SK-N-SH (cell line): Measurements from ENCODE around the gene TEX44. TPM values are rescaled to one million over a fixed set of nuclear protein-coding genes. Genes with fewer than 3 reads are reported as not detected.

Experiments
- CTCF ChIA-PET: fragments of 300-600, 350-600 bp; formaldehyde crosslinking; extraction: SDS; loops from one replicate; lab custom pipeline; 2021; lab: Yijun Ruan, JAX
- POLR2A ChIA-PET: fragments of 350-600 bp; sonication (Branson Sonifier 250); formaldehyde crosslinking; extraction: SDS; loops from one replicate; lab custom pipeline; 2020; ENCODE audit warnings: antibody characterized with exemption, inconsistent platforms; lab: Yijun Ruan, JAX
- DNase-seq: peaks from one replicate; pipeline ENCODE4 v3.0.0; 2012
- H2AFZ ChIP-seq: fragments of 200-600 bp; sonication (generic); 2 replicates; pipeline ENCODE4 v1.8.1; 2016; ENCODE audit warnings: antibody characterized with exemption, mild to moderate bottlenecking, low read depth
- H3F3A ChIP-seq: fragments of 200-600 bp; sonication (generic); replicated peaks from 2 replicates; pipeline ENCODE3; 2016; ENCODE audit warnings: antibody characterized with exemption, mild to moderate bottlenecking; ENCODE audit not compliant: insufficient read depth
- H3K27ac ChIP-seq, 2 experiments: fragments of 200-500 bp in 1 of 2; fragments of 200-600 bp in 1 of 2; sonication (Bioruptor generic) in 1 of 2; sonication (generic), shearing (Covaris generic) in 1 of 2; 2 replicates each; pipeline versions ENCODE4 v1.5.1 to v1.6.1; 2014 to 2016; ENCODE audit warnings: low read depth in 2 of 2, inconsistent platforms in 1 of 2, low read length in 1 of 2, mild to moderate bottlenecking in 1 of 2, mixed read lengths in 1 of 2
- H3K27me3 ChIP-seq: fragments of 200-600 bp; sonication (generic), shearing (Covaris generic); 2 replicates; pipeline ENCODE4 v1.6.1; 2016; ENCODE audit warnings: mixed run types; ENCODE audit not compliant: insufficient read depth
- H3K36me3 ChIP-seq, 2 experiments: fragments of 200-500 bp in 1 of 2; fragments of 200-600 bp in 1 of 2; sonication (Bioruptor generic) in 1 of 2; sonication (generic) in 1 of 2; replicated peaks in 1 of 2; 2 replicates each; pipeline versions ENCODE3 to v1.5.1; 2014 to 2016; ENCODE audit warnings: low read length in 1 of 2, mild to moderate bottlenecking in 1 of 2; ENCODE audit not compliant: insufficient read depth in 2 of 2, control insufficient read depth in 1 of 2
- H3K4me1 ChIP-seq, 2 experiments: fragments of 200-500 bp in 1 of 2; fragments of 200-600 bp in 1 of 2; sonication (Bioruptor generic) in 1 of 2; sonication (generic), shearing (Covaris generic) in 1 of 2; 2 replicates each; pipeline versions ENCODE4 v1.5.1 to v1.6.1; 2014 to 2016; ENCODE audit warnings: low read depth in 1 of 2, low read length in 1 of 2, mixed run types in 1 of 2; ENCODE audit not compliant: insufficient read depth in 2 of 2, control insufficient read depth in 1 of 2
- H3K4me2 ChIP-seq: fragments of 200-600 bp; sonication (generic), shearing (Covaris generic); 2 replicates; pipeline ENCODE4 v1.6.1; 2017; ENCODE audit warnings: mixed run types
- H3K4me3 ChIP-seq, 2 experiments: fragments of 200-500 bp in 1 of 2; fragments of 200-600 bp in 1 of 2; sonication (Bioruptor generic) in 1 of 2; sonication (generic), shearing (Covaris generic) in 1 of 2; 2 replicates each; pipeline versions ENCODE4 v1.5.1 to v1.8.1; 2014 to 2016; ENCODE audit warnings: low read depth in 2 of 2, inconsistent platforms in 1 of 2, low read length in 1 of 2, mild to moderate bottlenecking in 1 of 2, mixed read lengths in 1 of 2, moderate library complexity in 1 of 2
- H3K79me2 ChIP-seq: fragments of 200-600 bp; sonication (generic); 2 replicates; pipeline ENCODE4 v1.8.1; 2017; ENCODE audit warnings: mild to moderate bottlenecking; ENCODE audit not compliant: insufficient read depth
- H3K9ac ChIP-seq: fragments of 200-600 bp; sonication (generic); 2 replicates; pipeline ENCODE4 v1.6.1; 2017; ENCODE audit warnings: mixed run types
- H3K9me2 ChIP-seq: fragments of 200-600 bp; sonication (generic); 2 replicates; pipeline ENCODE4 v1.6.1; 2017; ENCODE audit warnings: mixed run types
- H3K9me3 ChIP-seq: fragments of 200-600 bp; sonication (generic); 2 replicates; pipeline ENCODE4 v1.6.1; 2017; ENCODE audit warnings: mixed run types, mild to moderate bottlenecking, moderate library complexity
- H4K20me1 ChIP-seq: fragments of 200-600 bp; sonication (generic); 2 replicates; pipeline ENCODE4 v1.6.1; 2017; ENCODE audit warnings: mild to moderate bottlenecking, mixed run types; ENCODE audit not compliant: insufficient read depth
- CHD2 ChIP-seq: fragments of 150-350 bp; IDR thresholded peaks from 2 replicates; pipeline ENCODE4 v1.6.1; 2018; ENCODE audit warnings: low read length; ENCODE audit not compliant: partially characterized antibody
- CTCF ChIP-seq: fragments of 200-600 bp; sonication (generic); IDR thresholded peaks from 2 replicates; pipeline ENCODE4 v1.6.1; 2017; ENCODE audit warnings: antibody characterized with exemption, mild to moderate bottlenecking, moderate library complexity
- ELF1 ChIP-seq: IDR thresholded peaks from 2 replicates; pipeline ENCODE4 v1.4.0; 2012
- EZH2phosphoT487 ChIP-seq: fragments of 200-600 bp; sonication (generic); IDR thresholded peaks from 2 replicates; pipeline ENCODE4 v1.6.1; 2017; ENCODE audit warnings: low read depth, mixed run types, mild to moderate bottlenecking, antibody characterized with exemption, moderate library complexity, borderline replicate concordance
- FOXJ3 ChIP-seq: sonication (generic); formaldehyde crosslinking; IDR thresholded peaks from 2 replicates; pipeline ENCODE4 v1.5.1; 2020; ENCODE audit warnings: mild to moderate bottlenecking, missing genetic modification reagents
- FOXM1 ChIP-seq: IDR thresholded peaks from 2 replicates; pipeline ENCODE4 v1.4.0; 2012; ENCODE audit warnings: low read depth, mild to moderate bottlenecking
- IRF3 ChIP-seq: fragments of 150-350 bp; IDR thresholded peaks from 2 replicates; pipeline ENCODE4 v1.6.1; 2016; ENCODE audit warnings: mild to moderate bottlenecking, low read depth, low read length
- JUND ChIP-seq: IDR thresholded peaks from 2 replicates; pipeline ENCODE4 v1.4.0; 2012
- MEF2A ChIP-seq: IDR thresholded peaks from 2 replicates; pipeline ENCODE4 v1.4.0; 2012; ENCODE audit warnings: low read depth, borderline replicate concordance
- PBX3 ChIP-seq: IDR thresholded peaks from 2 replicates; pipeline ENCODE4; 2012
- POLR2AphosphoS5 ChIP-seq: IDR thresholded peaks from 2 replicates; pipeline ENCODE4 v1.6.1; 2012; ENCODE audit warnings: low read depth, low read length
- RFX5 ChIP-seq: IDR thresholded peaks from 2 replicates; pipeline ENCODE4 v1.6.1; 2012; ENCODE audit warnings: mild to moderate bottlenecking, improper control_type of control experiment, low read length
- SMC3 ChIP-seq: IDR thresholded peaks from 2 replicates; pipeline ENCODE4 v1.6.1; 2012; ENCODE audit warnings: low read depth, low read length, improper control_type of control experiment
- TAF1 ChIP-seq: IDR thresholded peaks from 2 replicates; pipeline ENCODE4 v1.6.1; 2012; ENCODE audit warnings: low read depth, mild to moderate bottlenecking, low read length, moderate library complexity, borderline replicate concordance
- TCF12 ChIP-seq: IDR thresholded peaks from 2 replicates; pipeline ENCODE4 v1.4.0; 2012
- USF2 ChIP-seq: fragments of 150-350 bp; IDR thresholded peaks from 2 replicates; pipeline ENCODE4 v1.6.1; 2017; ENCODE audit warnings: antibody characterized with exemption, low read length, low read depth, borderline replicate concordance
- WGBS: methylation state at CpG from one replicate; pipeline ENCODE4 v1.1.6; 2017; ENCODE audit warnings: low lambda C conversion rate; 5-methylcytosine and 5-hydroxymethylcytosine counted together
- polyA plus RNA-seq, 3 experiments: library from polyadenylated mRNA; depleted of rRNA; stranded (reverse); fragments of >200 nt; gene quantifications; 2 replicates each; pipeline ENCODE4 v1.2.3, GENCODE V29; 2012
- TF ChIP-seq, protein P1 (sequence below): IDR thresholded peaks from 2 replicates; pipeline ENCODE4 v1.4.0; 2012; ENCODE audit warnings: low read depth, borderline replicate concordance

Gene TEX44
- polyA plus RNA-seq, 1 of the 3 experiments (the other 2 are of a cell fraction): not detected

DNA sequence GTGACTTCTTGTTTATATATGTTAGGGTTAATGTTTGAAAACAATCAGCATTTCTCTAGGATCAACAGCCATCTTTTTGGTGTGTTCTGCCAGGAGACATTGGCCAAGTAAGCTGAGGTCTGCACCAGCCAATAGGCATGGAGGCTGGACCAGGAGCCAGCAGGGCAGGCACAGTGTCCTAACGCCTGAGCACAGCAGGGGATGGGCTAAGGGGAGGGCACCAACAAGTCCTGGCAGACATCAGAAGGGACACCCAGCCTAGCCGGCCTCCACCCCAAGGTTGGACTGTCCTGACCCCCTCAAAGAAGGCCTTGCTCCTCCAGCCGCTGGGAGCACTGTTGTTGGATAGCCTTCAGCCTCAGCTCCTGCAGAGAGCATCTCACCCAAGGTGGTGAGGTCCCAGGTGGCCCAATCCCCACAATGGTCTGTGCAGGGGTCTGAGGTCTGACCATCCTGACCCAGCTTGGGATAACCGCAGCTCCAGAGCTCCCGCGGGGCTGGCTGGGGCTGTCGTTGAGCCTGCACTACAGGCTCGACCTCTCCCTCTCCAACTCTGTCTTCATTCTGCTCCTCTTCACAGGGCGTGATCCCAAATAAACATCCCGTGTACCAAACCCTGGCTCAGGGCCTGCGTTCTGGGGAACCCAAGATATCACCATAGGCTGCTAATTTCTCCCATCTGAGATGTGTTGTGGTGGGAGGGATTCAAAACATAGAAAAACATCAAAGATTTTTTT is 8.1 kb downstream of the TEX44 start:
- POLR2A ChIA-PET: interaction anchor here (1.4 kb wide), 1 partner anchor 136 kb away, joined by 5 read pairs; the partner anchor contains the start of gene NCL
- H3F3A ChIP-seq: no peaks in the 10 kb centered on the region
- DNase-seq: peak; percentile 10
- no peaks in the 10 kb centered on the region for H3K9me2 ChIP-seq
- no peak overlapping the region for H3K4me3 ChIP-seq
- H3K9me3 ChIP-seq: no peaks in the 10 kb centered on the region
- H3K36me3 ChIP-seq: no peaks in the 10 kb centered on the region
- H2AFZ ChIP-seq: no peak overlapping the region
- WGBS: 67% methylated on average over 7 of the region's 11 CpGs
- no peak overlapping the region for H3K9ac ChIP-seq
- H3K79me2 ChIP-seq: no peaks in the 10 kb centered on the region
- CTCF ChIA-PET: interaction anchor here (0.5 to 7.6 kb wide), 32 partner anchors 9 to 319 kb away, joined by 3 to 152 read pairs (median 4); partner anchors contain the start of gene TEX44
- H3K4me2 ChIP-seq: no peak overlapping the region
- no peak for TF ChIP-seq POLR2AphosphoS5
- no peak for TF ChIP-seq RFX5
- no peak for TF ChIP-seq FOXJ3
- TF ChIP-seq IRF3: no peak
- TF ChIP-seq TCF12: no peak
- no peak for TF ChIP-seq EZH2phosphoT487
- TF ChIP-seq, all 33 proteins: peak for 0
- Histone ChIP-seq H3K4me1 (peaks cover 10 to 25% of the 10 kb centered on the region in 2 experiments), H3K27me3 (no peaks in the 10 kb centered on the region), H4K20me1 (no peaks in the 10 kb centered on the region), H3K27ac (no peak overlapping the region)

- Histone ChIP-seq H3F3A (no peaks in the 10 kb centered on the region), H4K20me1 (no peaks in the 10 kb centered on the region), H3K9me3 (no peaks in the 10 kb centered on the region), H2AFZ (no peak overlapping the region), H3K27ac (no peak overlapping the region), H3K79me2 (no peaks in the 10 kb centered on the region), H3K36me3 (no peaks in the 10 kb centered on the region), H3K4me1 (peaks cover 10 to 28% of the 10 kb centered on the region in 2 experiments), H3K9ac (no peak overlapping the region), H3K9me2 (no peaks in the 10 kb centered on the region), H3K4me3 (no peak overlapping the region; a peak in 1 of 4 replicates), H3K27me3 (no peaks in the 10 kb centered on the region), H3K4me2 (no peak overlapping the region)
- ChIA-PET CTCF (interaction anchor here (0.5 to 7.6 kb wide), 33 partner anchors 8 to 319 kb away, joined by 3 to 152 read pairs (median 4); partner anchors contain the start of gene TEX44), POLR2A (interaction anchor here (1.4 kb wide), 1 partner anchor 137 kb away, joined by 5 read pairs; the partner anchor contains the start of gene NCL)
- 42% methylated on average over 12 of the region's 12 CpGs for WGBS
- DNase-seq: peak; percentile 78
- no peak for TF ChIP-seq USF2
- TF ChIP-seq CTCF: peak; percentile 91
- TF ChIP-seq, protein P1, sequence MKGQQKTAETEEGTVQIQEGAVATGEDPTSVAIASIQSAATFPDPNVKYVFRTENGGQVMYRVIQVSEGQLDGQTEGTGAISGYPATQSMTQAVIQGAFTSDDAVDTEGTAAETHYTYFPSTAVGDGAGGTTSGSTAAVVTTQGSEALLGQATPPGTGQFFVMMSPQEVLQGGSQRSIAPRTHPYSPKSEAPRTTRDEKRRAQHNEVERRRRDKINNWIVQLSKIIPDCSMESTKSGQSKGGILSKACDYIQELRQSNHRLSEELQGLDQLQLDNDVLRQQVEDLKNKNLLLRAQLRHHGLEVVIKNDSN: no peak
- no peak for TF ChIP-seq CHD2
- no peak for TF ChIP-seq ELF1
- TF ChIP-seq IRF3: no peak
- peak; percentile 70 for TF ChIP-seq SMC3
- TF ChIP-seq FOXM1: no peak
- no peak for TF ChIP-seq PBX3
- no peak for TF ChIP-seq RFX5
- TF ChIP-seq MEF2A: no peak
- TF ChIP-seq JUND: no peak
- TF ChIP-seq EZH2phosphoT487: no peak
- TF ChIP-seq TAF1: no peak
These were observed 8.9 kb downstream of the TEX44 start for GRCh38 chr2:231601356-231602229.
